Muscle of arm (tissue), 14 donors: ENCODE data around the gene CSF1. TPM values are rescaled to one million over a fixed set of nuclear protein-coding genes. Genes with fewer than 3 reads are reported as not detected.
"Not testable (repeated sequence)": the region's sequence is repeated elsewhere in the genome, so short reads cannot be mapped to it uniquely, and the experiment has no call there.

ENCODE experiments used
- DNase-seq: peaks from one replicate; pipeline ENCODE4 v3.0.0-alpha.2; 2013
- long read RNA-seq, 11 donors: transcript quantifications; one replicate each; lab custom pipeline, GENCODE V29; 2026
- polyA plus RNA-seq, 12 donors: library from polyadenylated mRNA; unstranded; fragments of 120-200 nt; gene quantifications; one replicate each; pipeline ENCODE4 v1.2.1, GENCODE V29; 2013; ENCODE audit not compliant: insufficient read length in 12 of 12

The CSF1 gene
- polyA plus RNA-seq = 10 to 100 TPM in 3 of 12 donors, 1 to 10 TPM in 8, not detected in 1; 6.0 to 17.8 (median 8.8) TPM
- long read RNA-seq, donor 1, full-length matches to known transcripts = 2 of 2 reads
- long read RNA-seq, donor 1, partial matches to known transcripts = 0 of 2 reads
- long read RNA-seq, donor 1, other reads (novel, unspliced or antisense) = 0 of 2 reads
- long read RNA-seq, donor 2, full-length matches to known transcripts = 1 of 1 reads
- long read RNA-seq, donor 2, partial matches to known transcripts = 0 of 1 reads
- long read RNA-seq, donor 2, other reads (novel, unspliced or antisense) = 0 of 1 reads
- long read RNA-seq, donor 3 = 0 reads
- long read RNA-seq, donor 4, partial matches to known transcripts = 0 of 1 reads
- long read RNA-seq, donor 4, other reads (novel, unspliced or antisense) = 0 of 1 reads
- long read RNA-seq, donor 5 = 0 reads
- long read RNA-seq, donor 6 = 0 reads
- long read RNA-seq, donor 7 = 0 reads
- long read RNA-seq, donor 8, full-length matches to known transcripts = 3 of 3 reads
- long read RNA-seq, donor 8, partial matches to known transcripts = 0 of 3 reads
- long read RNA-seq, donor 8, other reads (novel, unspliced or antisense) = 0 of 3 reads
- long read RNA-seq, donor 9, full-length matches to known transcripts = 2 of 2 reads
- long read RNA-seq, donor 9, partial matches to known transcripts = 0 of 2 reads
- long read RNA-seq, donor 9, other reads (novel, unspliced or antisense) = 0 of 2 reads
- long read RNA-seq, donor 10, full-length matches to known transcripts = 1 of 1 reads
- long read RNA-seq, donor 10, partial matches to known transcripts = 0 of 1 reads
- long read RNA-seq, donor 10, other reads (novel, unspliced or antisense) = 0 of 1 reads
- long read RNA-seq, donor 11, full-length matches to known transcripts = 1 of 1 reads
- long read RNA-seq, donor 11, partial matches to known transcripts = 0 of 1 reads
- long read RNA-seq, donor 11, other reads (novel, unspliced or antisense) = 0 of 1 reads

- DNase-seq = peak; percentile 88
Observed at GRCh38 chr1:109910123-109910962, at the start of gene CSF1. Gene CSF1, plus strand, starts transcription at chr1:109910849. Its CDS starts 175 bp downstream, at chr1:109911024.

- not testable (repeated sequence) for DNase-seq
Observed at GRCh38 chr1:109861616-109862015, 49.0 kb upstream of the CSF1 start.

- no peak for DNase-seq
Observed at GRCh38 chr1:109863667-109864046, 47.0 kb upstream of the CSF1 start.

GRCh38 chr1:109864047-109864822 is 46.4 kb upstream of the CSF1 start:
- DNase-seq = peak; percentile 72

- DNase-seq = no peak
Observed at GRCh38 chr1:109864930-109865612, 45.6 kb upstream of the CSF1 start.

GRCh38 chr1:109866071-109866470 is 44.6 kb upstream of the CSF1 start:
- DNase-seq = no peak

- DNase-seq = no peak
Observed at GRCh38 chr1:109873278-109874175, 37.1 kb upstream of the CSF1 start.

GRCh38 chr1:109874445-109874844 is 36.2 kb upstream of the CSF1 start:
- no peak for DNase-seq

- DNase-seq = no peak
Observed at GRCh38 chr1:109875874-109876273, 34.8 kb upstream of the CSF1 start.

GRCh38 chr1:109876617-109877316 is 33.9 kb upstream of the CSF1 start:
- no peak for DNase-seq

GRCh38 chr1:109877317-109877771 is 33.3 kb upstream of the CSF1 start:
- DNase-seq = peak; percentile 85

- no peak for DNase-seq
Observed at GRCh38 chr1:109877776-109878175, 32.9 kb upstream of the CSF1 start.

- DNase-seq = no peak
Observed at GRCh38 chr1:109878531-109879104, 32.0 kb upstream of the CSF1 start.

GRCh38 chr1:109879371-109879770 is 31.3 kb upstream of the CSF1 start:
- DNase-seq = not testable (repeated sequence)

- DNase-seq = no peak
Observed at GRCh38 chr1:109879881-109880525, 30.6 kb upstream of the CSF1 start.

- DNase-seq = no peak
Observed at GRCh38 chr1:109880971-109881894, 29.4 kb upstream of the CSF1 start.
